Measurements from ENCODE around the gene AP3D1. TPM values are rescaled to one million over a fixed set of nuclear protein-coding genes. Genes with fewer than 3 reads are reported as not detected.
A peak's percentile ranks its signal among the peaks of the same experiment; 100 is the strongest.

AP3D1 gene
- total RNA-seq, 1 donor from 2014 or later, result 109 TPM

DNA sequence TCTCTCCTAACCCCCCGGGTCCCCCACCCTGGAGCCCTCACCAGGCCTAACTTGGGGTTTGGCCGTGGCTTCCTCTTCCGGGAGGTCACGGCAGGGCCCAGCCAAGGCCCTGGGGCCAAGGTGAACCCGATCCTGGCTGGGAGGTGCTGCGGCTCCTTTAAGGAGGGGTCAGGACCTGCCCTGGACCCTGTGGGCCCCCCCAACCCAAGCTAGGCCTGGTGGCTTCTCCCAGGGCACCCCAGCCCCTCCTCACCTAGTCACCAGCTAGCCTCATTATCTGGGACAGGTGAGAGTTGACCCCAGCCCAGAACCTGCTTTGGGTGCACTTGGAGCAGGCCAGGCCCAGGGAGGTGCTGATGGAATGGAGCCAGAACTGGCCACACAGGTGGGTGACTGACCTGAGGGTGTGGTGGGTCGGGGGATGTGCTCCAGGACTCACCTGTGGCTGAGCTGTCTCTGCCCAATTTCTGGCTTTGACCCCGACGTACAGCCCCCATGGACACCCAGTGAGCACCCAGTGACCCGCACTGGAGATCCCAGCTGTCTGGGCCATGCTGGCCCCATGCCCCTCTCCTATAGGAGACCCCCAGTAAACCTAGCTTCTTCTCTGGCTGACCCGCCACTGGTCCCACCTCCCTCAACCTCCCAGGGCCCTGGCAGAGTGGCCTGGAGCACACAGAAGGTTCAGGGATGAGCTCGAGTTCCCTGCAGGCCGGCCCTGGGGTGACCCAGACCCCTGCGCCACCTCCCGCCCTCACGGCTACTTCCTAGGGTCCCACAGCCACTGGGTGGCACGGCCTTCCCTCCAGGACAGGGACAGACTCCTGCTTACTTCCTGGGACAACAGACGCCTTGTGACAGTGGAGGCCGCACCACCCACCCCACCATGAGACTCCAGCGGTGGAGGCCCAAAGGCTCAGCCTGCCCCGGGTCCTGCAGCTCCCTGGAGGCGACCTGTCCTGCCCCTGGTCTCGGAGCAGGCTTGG lies 93.6 kb downstream of the AP3D1 start:
- peaks cover 72% of the 10 kb centered on the region for H3K4me1 Mint-ChIP-seq
- H3K36me3 Mint-ChIP-seq (ENCODE audit: low read depth), result no peaks in the 10 kb centered on the region
- ATAC-seq (ENCODE audit: low read depth) (no peak), DNase-seq (no peak)
- no peaks in the 10 kb centered on the region for H3K9me3 Mint-ChIP-seq
- intact Hi-C loops (cut with micrococcal nuclease), result no loop called here
- H3K4me3 Mint-ChIP-seq, result no peak overlapping the region
- POLR2A ChIA-PET, result interaction anchor here (21.6 to 59.1 kb wide), 2 partner anchors 20 to 25 kb away, joined by 490 to 2723 read pairs; partner anchors contain the start of genes IZUMO4 and MOB3A
- peak overlapping the region; percentile 59 for H3K27ac Mint-ChIP-seq
- CTCF ChIA-PET, result interaction anchor here (1.2 to 1.5 kb wide), 3 partner anchors 12 to 39 kb away, joined by 3 read pairs; no protein-coding TSS in a partner anchor
- no peak for TF ChIP-seq CTCF (IDR thresholded peaks at IDR 0.05)
- no peaks in the 10 kb centered on the region for H3K27me3 Mint-ChIP-seq

DNA sequence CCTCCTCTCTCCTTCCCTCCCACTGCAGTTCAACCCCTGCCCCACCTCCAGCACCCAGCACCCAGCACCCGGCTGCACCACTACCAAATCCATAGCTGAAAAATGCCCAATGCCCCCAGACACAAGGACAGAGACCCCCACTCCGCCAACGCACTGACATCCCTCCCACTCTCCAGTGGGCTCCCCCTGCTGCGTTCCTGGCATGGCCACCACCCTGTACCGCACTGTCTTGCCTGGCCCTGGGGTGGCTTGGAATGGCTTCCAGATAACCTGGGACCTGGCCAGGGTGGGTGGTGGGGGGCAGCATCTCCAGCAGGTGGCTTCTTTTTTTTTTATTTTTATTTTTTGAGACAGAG lies 94.6 kb downstream of the AP3D1 start:
- DNase-seq (no peak), ATAC-seq (ENCODE audit: low read depth) (no peak)
- intact Hi-C loops (cut with micrococcal nuclease), result no loop called here
- Mint-ChIP-seq H3K27ac (peak overlapping the region; percentile 59), H3K4me3 (no peak overlapping the region), H3K4me1 (peaks cover 73% of the 10 kb centered on the region), H3K36me3 (ENCODE audit: low read depth) (no peaks in the 10 kb centered on the region), H3K9me3 (no peaks in the 10 kb centered on the region), H3K27me3 (no peaks in the 10 kb centered on the region)
- ChIA-PET CTCF (interaction anchor here (1.5 kb wide), 1 partner anchor 38 kb away, joined by 3 read pairs; no protein-coding TSS in a partner anchor), POLR2A (interaction anchor here (21.6 to 59.1 kb wide), 2 partner anchors 19 to 26 kb away, joined by 490 to 2723 read pairs; partner anchors contain the start of genes IZUMO4 and MOB3A)
- no peak for TF ChIP-seq CTCF (IDR thresholded peaks at IDR 0.05)

DNA sequence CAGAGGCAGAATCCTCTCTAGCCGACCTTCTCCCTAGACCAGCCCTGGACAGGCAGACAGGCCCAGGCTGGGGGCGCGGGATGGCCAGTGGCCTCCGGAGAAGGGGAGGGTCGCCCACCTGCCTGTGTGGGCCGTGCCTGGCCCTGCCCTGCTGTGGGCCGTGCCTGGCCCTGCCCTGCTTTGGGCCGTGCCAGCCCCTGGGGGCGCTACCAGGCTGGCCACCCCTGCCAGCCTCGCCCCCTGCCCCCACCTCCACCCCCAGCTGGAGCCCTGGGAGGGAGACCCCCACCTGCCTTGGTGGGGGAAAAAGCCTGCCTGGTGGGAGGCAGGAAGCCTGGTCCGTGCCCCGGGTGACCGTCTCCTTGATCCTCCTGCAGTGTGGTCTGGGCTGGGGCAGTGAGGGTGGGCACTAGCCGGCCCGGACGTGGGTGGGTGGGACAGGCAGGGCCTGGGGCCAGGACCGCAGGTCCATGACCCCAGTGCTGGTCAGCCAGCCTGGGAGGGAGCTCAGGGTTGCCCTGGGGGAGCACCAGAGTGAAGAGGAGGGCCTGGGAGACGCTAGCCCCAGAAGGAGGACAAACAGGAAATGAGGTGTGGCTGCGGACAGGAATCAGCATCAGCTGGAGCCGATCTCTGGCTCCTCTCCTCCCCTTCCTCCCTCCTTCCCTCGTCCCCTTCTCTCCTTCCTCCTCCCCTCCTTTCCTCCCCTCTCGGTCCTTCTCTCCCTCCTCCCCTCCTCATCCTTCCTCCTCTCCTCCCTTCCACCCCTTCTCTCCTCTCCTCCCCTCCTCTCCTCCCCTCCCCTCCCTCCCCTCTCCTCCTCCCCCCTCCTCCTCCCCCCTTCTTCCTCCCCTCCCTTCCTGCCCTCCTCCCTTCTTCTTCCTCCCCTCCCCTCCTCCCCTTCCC lies 95.2 kb downstream of the AP3D1 start:
- no peak for DNase-seq
- POLR2A ChIA-PET, result interaction anchor here (21.6 to 59.1 kb wide), 2 partner anchors 18 to 26 kb away, joined by 490 to 2723 read pairs; partner anchors contain the start of genes IZUMO4 and MOB3A
- H3K27ac Mint-ChIP-seq, result peak overlapping the region; percentile 92
- intact Hi-C loops (cut with micrococcal nuclease), result no loop called here
- no peak for ATAC-seq (ENCODE audit: low read depth)
- peak overlapping the region; percentile 71 for H3K4me3 Mint-ChIP-seq
- H3K9me3 Mint-ChIP-seq, result no peaks in the 10 kb centered on the region
- TF ChIP-seq CTCF (IDR thresholded peaks at IDR 0.05), result no peak
- H3K4me1 Mint-ChIP-seq, result peaks cover 76% of the 10 kb centered on the region
- no peaks in the 10 kb centered on the region for H3K27me3 Mint-ChIP-seq
- CTCF ChIA-PET, result no interaction called here
- peaks cover under 1% of the 10 kb centered on the region for H3K36me3 Mint-ChIP-seq (ENCODE audit: low read depth)

DNA sequence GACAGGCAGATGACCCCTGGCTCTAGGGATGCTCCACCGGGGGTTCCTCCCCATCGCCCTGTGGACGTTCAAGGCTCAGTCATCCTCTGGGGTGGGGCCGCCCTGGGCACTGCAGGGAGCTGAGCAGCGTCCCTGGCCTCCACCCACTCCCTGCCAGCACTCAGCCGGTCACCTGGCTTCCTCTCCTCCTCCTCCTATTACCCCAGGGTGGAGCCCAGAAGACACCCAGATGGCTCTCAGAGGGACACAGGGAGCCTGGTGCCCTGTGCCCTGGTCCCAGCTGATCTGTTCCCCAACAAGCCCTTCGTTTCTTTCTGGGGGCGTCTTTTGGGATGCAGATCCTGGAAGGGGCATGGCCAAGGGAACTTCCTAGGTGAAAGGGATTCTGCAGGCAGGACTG lies 96.6 kb downstream of the AP3D1 start:
- ATAC-seq (ENCODE audit: low read depth) (no peak), DNase-seq (no peak)
- no peaks in the 10 kb centered on the region for H3K9me3 Mint-ChIP-seq
- POLR2A ChIA-PET, result interaction anchor here (1.0 to 59.1 kb wide), 3 partner anchors 9 to 28 kb away, joined by 3 to 2723 read pairs (median 490); partner anchors contain the start of genes IZUMO4 and MOB3A
- intact Hi-C loops (cut with micrococcal nuclease), result loop anchor here (5.0 kb wide), 1 partner anchor 192 kb away; the partner anchor contains the start of gene KLF16
- no peak for TF ChIP-seq CTCF (IDR thresholded peaks at IDR 0.05)
- H3K27me3 Mint-ChIP-seq, result no peaks in the 10 kb centered on the region
- peak overlapping the region; percentile 71 for H3K4me3 Mint-ChIP-seq
- CTCF ChIA-PET, result interaction anchor here (1.2 kb wide), 1 partner anchor 39 kb away, joined by 3 read pairs; no protein-coding TSS in a partner anchor
- peak overlapping the region; percentile 92 for H3K27ac Mint-ChIP-seq
- H3K4me1 Mint-ChIP-seq, result peaks cover 67% of the 10 kb centered on the region
- H3K36me3 Mint-ChIP-seq (ENCODE audit: low read depth), result peaks cover 4% of the 10 kb centered on the region
